GM18499 (cell line): Measurements from ENCODE around the gene CD8A.

Experiments
- ATAC-seq: cut with Tn5 transposase; IDR thresholded peaks from one replicate; pipeline ENCODE4 v1.9.1; 2021; ENCODE audit warnings: moderate number of reproducible peaks; ENCODE audit not compliant: insufficient read depth, unreplicated experiment

CD8A gene

DNA sequence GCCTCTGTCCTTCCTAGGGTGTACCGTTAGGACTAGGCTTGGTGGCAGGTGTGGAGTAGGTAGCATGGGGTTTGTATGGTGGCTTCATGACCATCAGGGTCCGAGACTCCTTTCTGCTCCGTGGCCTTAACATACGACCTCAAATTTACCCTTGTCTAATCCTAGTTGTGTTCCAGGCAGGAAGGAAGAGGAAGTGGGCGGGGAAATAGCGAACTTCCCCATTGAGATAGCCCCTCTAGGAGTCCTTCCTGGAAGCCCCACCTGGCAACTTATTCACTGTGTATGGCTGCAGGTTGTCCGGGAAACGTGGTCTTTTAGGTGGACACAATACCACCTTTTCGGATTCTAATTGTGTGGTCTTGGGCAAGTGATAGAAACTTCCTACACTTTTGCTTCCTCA lies 9.3 kb downstream of the CD8A start:
- no peak for ATAC-seq

DNA sequence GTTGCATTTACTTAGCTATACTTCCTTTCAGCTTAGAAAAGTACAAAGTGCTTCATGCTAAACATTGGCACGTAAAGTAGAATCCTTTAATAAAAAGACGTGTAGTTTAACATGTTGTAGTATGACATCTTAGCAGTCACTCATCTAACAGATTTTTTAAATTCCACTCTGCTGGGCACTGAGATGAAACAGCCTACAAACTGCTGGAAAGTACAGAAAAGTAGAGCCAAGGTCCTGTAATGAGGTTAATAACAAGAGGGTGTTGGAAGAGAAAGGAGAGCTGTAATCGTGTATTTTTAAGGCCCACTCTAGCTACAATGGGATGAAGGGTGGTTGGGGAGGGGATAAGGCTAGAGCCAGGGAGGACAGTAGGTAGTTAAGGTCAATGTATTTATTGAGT lies 10.7 kb downstream of the CD8A start:
- ATAC-seq: no peak

DNA sequence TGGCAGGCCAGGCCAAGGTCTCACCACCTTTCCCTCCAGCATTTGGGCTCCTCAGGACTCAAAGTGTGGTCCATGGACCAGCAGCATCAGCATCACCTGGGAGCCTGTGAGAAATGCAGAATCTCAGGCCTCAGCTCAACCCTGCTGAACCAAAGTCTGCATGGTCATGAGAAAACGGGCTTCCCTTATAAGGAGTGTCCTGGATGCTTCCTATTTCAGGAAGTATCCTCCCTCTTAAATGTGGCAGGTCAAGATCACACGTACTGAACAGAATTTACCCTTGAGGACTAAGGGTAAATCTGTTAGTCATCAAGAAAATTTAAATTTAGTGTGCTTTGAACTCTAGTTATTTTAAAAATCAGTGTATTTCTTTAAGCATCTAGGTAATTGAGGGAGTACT lies 11.8 kb downstream of the CD8A start:
- no peak for ATAC-seq

DNA sequence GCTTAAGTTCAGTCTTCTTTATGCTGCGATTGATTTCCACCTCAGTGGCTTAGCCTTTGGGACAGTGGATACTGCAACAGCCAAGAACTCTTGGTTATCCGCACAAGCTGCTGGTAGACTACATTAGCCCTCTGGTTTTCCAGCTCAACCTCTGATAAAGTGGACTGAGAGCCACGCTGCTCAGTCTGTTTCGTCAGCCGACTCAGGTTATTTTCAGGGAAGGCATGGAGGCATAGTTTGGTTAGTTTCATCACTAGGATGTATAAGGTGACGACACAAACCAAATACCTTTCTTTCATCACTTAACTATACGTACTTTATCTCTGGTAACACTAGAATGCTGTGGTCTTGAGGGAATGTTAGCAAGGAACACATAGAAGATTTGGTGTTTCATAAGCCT lies 14.2 kb downstream of the CD8A start:
- no peak for ATAC-seq

DNA sequence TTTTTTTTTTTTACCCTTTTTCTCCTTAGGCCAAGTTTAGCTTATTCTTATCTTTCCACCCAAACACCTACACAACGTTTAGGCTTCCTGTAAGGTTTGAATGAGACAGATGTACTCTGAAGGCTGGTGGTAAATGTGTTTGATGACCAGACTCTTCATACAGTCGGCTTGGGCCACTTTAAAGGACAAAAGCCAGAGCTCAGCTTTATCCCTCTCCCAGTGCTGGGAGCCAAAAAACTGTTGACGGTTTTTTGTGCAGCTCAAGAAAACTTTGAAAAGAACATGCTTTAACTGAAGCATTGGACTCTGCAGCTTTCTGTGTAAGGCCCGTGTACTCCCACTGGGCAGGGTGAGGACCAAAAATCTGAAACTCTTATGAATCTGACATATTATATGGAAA lies 15.4 kb downstream of the CD8A start:
- no peak for ATAC-seq

DNA sequence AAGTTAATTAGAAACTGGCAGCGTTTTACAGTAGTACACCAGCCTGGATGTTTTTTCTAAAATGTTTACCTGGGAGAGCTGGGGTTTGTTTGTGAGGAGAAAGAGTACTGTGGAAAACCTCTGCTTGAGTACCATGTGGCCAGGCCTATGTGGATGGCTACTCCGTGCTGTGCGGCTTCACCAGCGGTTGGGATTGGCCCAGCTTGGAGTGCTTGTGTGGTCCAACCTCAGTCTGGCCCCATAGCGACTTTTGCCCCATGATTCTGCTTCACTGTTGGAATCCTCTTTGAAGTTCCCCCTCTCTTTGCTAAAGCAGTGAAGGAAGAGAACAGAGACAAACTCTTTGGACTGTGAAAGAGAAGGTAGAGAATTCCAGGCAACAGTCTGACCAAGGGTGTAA lies 15.9 kb downstream of the CD8A start:
- ATAC-seq: no peak

DNA sequence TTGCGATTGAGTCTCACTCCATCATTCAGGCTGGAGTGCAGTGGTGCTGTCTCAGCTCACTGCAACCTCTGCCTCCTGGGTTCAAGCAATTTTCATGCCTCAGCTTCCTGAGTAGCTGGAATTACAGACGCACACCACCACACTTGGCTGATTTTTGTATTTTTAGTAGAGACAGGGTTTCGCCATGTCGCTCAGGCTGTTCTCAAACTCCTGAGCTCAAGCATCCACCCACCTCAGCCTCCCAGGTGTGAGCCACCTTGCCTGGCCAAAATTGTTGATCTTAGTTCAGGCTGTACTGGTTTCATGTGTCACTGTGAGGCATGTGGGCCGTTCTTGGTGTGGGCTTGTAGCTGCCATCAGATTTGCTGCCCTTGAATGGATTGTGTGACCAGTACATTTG lies 18.1 kb downstream of the CD8A start:
- ATAC-seq: no peak

DNA sequence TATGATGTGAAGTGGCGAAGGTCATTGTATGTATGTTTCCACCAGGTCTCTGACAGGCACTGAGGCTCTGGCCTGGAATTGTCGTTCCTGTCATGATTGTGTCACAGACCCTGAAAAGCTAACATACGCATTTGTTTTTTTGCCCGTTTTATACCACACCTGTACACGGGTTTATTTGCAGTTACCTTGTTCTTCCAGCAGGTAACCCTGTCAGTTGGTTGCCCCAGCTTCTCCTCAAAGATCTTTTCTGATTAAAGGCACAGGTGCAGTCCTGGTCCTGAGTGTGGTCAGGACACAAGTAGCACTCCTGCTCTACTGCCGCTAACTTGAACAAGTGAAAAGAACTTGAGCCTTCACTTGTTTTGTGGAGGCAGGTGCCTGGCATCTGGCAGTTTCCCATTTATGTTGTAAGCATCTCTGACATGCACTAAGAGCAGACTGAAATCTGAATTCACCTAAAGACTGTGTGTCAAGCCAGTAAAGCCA lies 19.9 kb downstream of the CD8A start:
- ATAC-seq: no peak

DNA sequence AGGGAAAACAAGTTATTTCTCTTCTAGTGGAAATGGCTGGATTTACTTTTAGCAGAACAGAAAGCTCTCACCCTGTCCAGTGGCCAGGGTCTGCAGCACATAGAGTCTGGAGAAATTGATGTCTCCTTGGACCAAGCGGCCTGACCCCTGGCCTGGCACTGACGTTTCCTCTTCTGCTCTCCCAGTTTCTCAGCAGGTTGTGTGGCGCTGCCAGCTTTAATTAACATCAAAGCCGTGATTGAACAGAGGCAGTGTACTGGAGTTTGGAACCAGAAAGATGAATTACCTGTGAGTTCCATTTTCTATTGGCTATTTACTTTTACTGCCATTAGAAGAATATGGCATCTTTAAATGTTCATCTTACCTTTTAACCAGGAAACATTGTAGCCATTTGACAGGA lies 20.9 kb downstream of the CD8A start:
- ATAC-seq: no peak

DNA sequence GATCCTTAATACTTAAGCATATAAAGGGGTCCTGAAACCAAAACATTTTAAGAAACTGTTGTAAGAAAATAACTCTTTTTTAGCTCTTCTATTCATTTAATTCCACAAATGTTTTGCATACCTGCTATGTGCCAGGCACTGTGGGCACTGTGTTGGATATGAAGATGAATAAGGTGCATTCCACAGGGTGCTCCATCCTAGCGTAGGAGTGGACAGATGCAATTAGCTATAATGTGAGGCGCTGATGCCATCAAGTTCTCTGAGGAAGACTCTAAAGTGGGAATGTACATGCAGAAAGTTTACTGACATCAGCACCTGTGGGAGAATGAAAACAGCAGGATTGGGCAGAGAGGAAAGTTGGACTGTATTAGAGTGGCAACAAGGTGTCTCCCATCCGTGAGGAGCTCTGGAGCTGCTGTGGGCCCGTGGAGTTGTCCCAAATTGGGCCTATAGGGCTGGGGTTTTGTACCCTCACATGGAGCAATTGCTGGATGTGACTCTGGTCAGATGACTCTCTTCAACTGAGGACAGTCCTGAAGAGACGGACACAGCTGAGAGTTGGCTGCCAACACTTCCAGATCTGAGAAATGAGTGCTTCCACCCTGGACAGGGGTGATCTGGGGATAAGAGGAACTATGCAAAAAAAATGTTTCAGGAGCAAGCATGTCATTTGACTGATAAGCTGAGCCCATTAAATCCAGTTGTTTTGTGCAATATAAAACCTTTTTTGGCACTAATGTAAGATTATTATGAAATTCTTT lies 22.3 kb downstream of the CD8A start:
- no peak for ATAC-seq

DNA sequence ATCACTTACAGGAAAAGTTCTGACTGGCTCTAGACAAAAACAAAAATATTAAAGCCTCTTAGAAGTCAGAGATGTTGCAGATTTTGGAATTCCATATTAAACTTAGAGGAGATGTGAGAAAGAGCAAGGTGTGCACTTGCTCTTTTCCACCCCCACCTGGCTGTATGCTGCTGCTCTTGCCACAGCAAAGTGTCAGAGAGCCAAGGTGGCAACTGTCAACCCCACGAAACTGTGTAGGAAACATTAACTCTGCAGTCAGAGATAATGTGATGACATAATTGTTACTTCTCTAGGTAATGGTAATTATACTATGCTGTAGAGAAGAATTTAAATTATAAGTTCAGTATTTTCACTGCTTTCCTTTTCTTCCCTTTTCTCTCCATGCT lies 25.4 kb downstream of the CD8A start:
- ATAC-seq: no peak

DNA sequence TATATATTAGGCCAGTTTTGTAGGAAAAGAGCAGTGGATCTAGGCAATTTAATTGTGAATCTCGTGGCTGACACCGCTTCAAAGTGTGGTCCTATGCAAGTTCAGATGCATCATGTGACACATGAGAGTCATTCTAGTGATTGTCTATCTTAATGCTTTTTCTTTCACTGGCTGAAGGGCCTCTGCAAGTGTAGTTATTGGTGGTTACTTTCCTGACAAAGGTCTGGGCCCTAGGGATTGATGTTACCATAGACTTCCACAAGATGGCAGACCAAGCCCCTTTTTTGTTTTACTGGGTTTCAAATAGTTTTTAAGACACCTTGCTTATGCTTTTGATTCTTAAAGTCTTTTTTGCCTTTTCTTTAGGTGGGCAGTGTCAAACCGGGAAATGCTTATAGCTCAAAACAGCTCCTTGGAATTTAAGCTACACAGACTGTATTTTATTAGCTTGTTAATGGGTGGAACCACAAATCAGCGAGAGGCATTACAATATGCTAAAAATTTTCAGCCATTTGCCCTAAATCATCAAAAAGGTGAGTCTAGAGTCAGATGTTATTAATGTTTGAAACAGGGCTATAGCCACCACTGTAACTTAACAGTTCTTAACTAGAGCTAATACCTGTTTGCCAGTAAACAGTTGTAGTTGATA lies 25.9 kb downstream of the CD8A start:
- no peak for ATAC-seq

DNA sequence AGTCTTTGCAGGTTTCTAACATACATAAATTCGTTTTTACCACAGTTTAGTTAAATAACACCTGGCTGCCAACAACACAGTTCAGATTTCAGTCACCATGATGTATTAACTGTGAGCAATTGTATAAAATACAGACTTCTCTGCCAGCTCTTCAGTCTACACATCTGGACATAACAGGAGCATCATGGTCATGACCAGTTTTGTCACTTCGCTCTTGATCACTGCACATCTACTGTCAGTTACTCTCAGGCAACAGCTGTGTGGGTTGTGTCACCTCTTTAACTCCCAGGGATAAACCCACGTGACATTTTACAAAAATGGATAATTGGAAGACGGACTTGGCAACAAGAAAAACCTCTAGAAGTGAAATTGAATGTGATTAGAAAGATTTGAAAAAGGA lies 30.3 kb downstream of the CD8A start:
- no peak for ATAC-seq

DNA sequence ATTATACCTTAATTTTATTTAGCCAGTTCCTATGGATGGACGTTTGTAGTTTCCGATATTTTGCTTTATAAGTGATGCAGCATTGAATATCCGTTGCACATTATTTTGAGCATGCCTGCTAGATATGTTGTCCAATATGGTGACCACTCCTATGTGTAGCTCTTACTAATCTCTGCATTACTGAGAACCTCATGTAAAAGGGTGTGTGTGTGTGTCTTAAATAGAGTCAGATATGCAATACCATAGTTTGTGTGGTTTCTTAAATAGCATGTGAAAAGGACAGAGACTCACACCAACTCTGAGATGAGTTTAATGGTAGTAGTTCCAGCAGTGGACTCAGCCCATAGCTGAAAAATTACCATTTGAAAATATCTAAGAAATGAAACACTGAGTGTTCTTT lies 32.3 kb downstream of the CD8A start:
- no peak for ATAC-seq

DNA sequence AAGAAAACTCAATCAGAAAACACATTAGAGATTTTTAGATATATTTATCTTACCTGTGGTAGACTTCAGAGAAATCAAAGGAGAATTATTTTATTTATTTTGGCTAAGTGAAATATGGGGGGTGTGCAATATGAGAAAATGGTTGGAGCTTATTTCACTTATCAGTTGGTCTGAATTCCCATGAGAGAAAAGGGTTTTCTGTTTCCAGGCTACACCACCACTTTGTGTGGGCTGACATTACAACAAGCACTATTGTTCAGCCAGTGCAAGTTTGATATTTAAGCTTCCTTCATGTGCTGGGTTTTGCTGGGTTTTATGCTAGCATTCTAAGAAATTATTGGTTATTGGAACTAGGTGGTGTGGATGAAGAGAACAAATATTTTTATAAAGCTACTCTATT lies 37.1 kb downstream of the CD8A start:
- no peak for ATAC-seq

DNA sequence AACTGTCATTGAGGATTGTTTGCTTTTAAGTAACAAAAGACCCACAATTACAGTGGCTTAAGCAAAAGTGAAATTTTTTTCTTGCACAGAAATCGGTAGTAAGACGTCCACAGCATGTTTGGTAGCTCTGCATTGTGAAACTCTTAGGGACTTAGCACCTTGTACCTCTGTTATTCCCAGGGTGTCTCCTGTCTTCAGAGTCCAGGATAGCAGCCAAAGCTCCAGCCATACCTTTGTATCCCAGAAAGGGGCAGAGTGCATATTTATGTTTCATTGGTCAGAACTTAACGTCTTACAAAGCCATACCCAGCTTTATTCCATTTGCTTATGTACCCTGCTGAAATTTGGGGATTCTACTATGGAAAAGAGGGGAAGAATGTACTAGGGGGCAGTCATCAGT lies 37.8 kb downstream of the CD8A start:
- no peak for ATAC-seq

DNA sequence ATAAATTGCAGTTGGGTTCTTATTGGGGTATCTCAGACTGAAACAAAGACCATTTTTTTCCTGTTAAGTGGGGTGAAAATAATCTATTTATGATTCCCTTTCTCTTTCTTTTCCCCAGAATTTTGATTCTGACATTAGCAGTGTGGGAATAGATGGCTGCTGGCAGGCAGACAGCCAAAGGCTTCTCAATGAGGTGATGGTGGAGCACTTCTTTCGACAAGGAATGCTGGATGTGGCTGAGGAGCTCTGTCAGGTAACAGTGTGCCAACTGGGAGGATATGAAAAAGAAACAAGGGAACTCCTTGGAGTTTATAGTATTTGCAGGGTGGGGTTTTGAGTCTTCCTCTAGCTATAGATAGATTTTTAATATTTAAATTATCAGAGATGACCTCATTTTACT lies 38.9 kb downstream of the CD8A start:
- ATAC-seq: no peak

DNA sequence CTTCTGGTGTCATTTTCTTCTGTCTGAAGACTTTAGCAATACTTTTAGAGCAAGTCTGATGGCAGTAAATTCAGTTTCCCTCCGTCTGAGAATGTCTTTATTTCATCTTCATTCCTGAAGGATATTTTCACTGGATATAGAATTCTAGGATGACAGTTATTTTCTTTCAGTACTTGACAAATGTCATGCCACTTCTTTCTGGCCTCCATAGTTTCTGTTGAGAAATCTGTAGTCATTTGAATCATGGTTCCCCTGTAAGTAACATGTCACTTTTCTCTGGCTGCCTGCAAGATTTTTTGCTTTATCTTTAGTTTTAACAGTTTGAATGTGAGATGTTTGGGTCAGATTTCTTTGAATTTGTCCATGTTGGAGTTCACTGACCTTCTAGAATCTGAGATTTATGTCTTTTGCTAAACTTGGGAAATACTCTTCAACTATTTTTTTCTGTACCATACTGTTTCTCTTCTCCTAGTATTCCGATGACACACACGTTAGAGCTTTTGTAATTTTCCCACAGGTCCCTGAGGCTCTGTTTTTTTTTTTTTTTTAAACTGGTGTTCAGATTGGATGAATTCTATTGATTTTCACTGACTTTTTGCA lies 40.4 kb downstream of the CD8A start:
- ATAC-seq: no peak

DNA sequence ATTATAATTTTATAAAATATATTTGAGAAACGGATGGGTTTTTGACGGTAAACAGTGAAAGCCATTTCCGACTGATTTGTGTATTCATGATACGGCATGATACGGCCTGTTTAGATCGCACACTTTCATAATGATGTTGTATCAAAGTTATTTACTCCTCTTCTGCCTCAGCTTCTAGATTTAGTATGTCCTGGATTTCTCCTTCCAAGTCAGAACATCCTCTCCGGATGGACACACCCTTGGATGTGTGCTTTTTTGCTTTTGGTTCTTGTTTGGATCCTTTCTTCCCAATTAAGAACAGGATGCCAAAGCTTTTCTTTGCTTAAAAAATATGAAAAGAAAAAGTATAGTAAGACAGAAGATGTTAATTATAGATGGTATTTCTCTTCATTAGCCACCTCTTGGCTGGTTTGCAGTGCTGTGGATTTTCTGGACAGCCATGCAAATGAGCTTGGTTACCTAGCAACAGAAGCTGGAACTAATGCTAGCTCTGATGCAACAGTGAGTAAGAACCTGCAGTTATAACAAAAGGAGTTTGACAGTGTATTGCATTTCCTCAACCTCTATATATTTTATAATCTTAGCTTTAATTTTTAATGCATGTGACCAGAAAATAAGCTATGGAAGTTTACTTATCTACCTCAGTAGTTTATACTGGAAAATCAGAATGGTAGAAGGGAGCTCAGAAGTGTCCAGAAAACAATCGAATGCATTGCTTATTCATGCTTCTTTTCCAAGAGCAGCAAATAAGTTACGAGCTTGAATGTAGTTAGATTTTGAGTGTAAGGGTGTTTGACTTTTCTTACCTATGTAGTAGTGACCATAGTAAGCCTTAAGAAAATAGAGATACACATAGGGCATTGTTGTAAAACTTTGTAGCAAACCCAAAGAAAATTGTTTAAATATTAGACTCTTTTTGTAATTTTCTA lies 42.7 kb downstream of the CD8A start:
- ATAC-seq: peak; percentile 57

DNA sequence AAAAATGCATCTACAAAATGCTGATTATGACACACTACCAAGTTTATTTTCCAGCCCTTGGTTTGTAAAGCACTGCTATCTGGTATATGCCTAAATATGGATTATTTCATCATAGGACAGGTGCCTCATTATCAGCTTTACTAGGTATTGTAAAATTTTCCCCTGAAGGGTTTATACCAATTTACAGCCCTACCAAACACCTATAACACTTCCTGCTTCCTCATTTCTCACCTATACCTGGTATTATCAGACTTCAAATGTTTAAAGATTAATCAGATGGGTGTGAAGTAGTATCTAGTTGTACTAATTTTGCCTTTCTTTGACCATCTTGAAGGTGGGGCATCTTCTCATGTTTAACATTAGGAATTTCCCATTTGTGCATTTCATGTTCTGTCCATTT lies 43.8 kb downstream of the CD8A start:
- ATAC-seq: no peak

DNA sequence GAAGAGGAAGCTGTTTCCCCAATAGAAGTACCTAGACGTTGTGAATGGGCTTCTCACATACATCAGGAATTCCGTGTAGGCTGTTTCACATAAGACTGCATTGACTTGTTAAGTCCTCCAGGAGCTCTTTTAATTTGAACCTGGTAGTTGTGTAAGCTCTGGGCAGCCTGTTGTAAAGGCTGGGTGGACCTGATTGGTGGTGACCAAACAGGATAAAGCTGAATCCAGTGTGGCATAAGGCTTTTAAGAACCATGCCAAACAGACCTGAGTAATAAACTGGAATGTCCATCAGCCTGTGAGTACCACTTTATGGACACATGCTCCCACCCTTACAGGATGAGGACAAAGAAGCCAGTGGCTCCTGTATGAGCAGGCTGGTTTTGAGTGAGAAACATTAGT lies 46.6 kb downstream of the CD8A start:
- no peak for ATAC-seq
